SJCRH30 (cell line): ENCODE data around the gene CDH5. TPM values are rescaled to one million over a fixed set of nuclear protein-coding genes. Genes with fewer than 3 reads are reported as not detected.

Experiments used
- DNase-seq, 2 experiments: peaks; one replicate each; pipeline ENCODE4 v3.0.0-alpha.2; 2015 to 2020
- H3K27ac ChIP-seq: fragments of 250-450 bp; sonication (Bioruptor Pico); 2 replicates; pipeline ENCODE4 v1.5.1; 2020; ENCODE audit warnings: mild to moderate bottlenecking, moderate library complexity
- H3K27me3 ChIP-seq: fragments of 250-450 bp; sonication (Bioruptor Pico); 2 replicates; pipeline ENCODE4 v1.5.1; 2020; ENCODE audit warnings: mild to moderate bottlenecking, moderate library complexity
- H3K36me3 ChIP-seq: fragments of 250-450 bp; sonication (Bioruptor Pico); 2 replicates; pipeline ENCODE4 v1.5.1; 2020; ENCODE audit warnings: mild to moderate bottlenecking, moderate library complexity
- H3K4me1 ChIP-seq: fragments of 250-450 bp; sonication (Bioruptor Pico); 2 replicates; pipeline ENCODE4 v1.5.1; 2020; ENCODE audit warnings: mild to moderate bottlenecking, moderate library complexity
- H3K4me3 ChIP-seq: fragments of 250-450 bp; sonication (Bioruptor Pico); 2 replicates; pipeline ENCODE4 v1.5.1; 2020; ENCODE audit warnings: mild to moderate bottlenecking, moderate library complexity
- H3K9me3 ChIP-seq: fragments of 250-450 bp; sonication (Bioruptor Pico); replicated peaks from 2 replicates; pipeline ENCODE4 v1.5.1; 2020; ENCODE audit warnings: mild to moderate bottlenecking, moderate library complexity
- total RNA-seq: library from RNA; depleted of rRNA; stranded (reverse); fragments of >200 nt; shearing (Covaris generic); gene quantifications from 2 replicates; pipeline ENCODE4 v1.2.3, GENCODE V29; 2014

CDH5 gene
- total RNA-seq, 1 experiment from 2014 or later = 0.16 TPM

DNA sequence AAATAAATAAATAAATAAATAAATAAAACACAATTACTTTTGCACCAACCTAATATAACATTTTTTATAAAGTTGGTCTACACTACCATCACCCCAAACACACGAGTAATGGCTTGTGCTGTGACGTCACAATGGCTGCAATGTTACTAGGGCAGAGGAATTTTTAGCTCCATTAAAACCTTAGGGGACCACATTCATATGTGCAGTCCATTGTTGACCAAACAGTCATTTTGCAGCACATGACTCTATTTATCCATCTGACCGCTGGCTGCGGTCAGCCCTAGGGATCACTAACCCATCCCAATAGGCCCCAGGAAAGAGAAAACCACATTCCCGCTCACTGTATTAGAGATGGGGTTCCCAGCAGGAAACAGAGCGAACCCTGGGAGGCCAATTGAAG, 9.6 kb downstream of the CDH5 start:
- no peaks in the 10 kb centered on the region for H3K36me3 ChIP-seq
- no peaks in the 10 kb centered on the region for H3K9me3 ChIP-seq
- DNase-seq = peak in 1 of 2 experiments; percentile 43
- H3K4me1 ChIP-seq = peaks cover 3% of the 10 kb centered on the region; the same call in 1 of the 2 replicates
- no peak overlapping the region for H3K4me3 ChIP-seq
- H3K27me3 ChIP-seq = no peaks in the 10 kb centered on the region
- no peak overlapping the region for H3K27ac ChIP-seq

DNA sequence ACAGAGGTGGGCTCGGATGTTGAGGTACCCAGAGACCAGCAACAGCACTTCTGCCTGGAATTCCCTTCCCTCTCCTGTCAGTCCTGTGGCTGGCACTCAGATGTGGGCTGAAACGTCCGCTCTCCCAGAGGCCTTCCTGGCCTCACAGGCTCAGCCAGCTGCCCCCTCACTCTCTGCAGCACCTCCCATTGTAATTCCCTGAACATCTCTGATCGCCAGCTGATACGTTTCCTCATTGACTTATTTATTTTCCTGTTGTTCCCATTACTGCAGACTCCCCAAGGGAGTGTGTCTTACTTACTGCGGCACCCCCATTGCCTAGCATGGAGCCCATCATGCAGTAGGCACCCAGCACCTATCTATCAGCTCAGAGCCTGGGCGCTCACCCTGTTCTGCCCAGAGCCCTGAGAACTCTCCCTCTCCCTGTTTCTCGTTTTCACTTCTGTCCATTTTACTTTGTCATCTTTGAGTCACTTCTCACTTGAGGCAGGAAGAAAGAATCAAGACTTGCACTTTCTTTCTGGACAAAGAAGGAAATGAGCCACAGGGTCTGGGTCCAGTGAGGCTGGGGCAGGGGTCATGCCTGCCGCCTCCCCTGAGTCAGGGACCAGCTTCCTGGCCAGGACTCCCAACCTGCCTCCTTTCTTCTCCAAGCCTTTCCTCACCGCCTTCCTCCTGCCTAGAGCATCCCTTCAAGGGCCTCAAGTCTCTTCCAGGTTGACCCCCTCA, 10.2 kb downstream of the CDH5 start:
- DNase-seq = peak in 1 of 2 experiments; percentile 35
- no peak overlapping the region for H3K4me3 ChIP-seq
- no peaks in the 10 kb centered on the region for H3K36me3 ChIP-seq
- peaks cover 8% of the 10 kb centered on the region for H3K4me1 ChIP-seq
- H3K9me3 ChIP-seq = no peaks in the 10 kb centered on the region
- no peaks in the 10 kb centered on the region for H3K27me3 ChIP-seq
- H3K27ac ChIP-seq = no peak overlapping the region

DNA sequence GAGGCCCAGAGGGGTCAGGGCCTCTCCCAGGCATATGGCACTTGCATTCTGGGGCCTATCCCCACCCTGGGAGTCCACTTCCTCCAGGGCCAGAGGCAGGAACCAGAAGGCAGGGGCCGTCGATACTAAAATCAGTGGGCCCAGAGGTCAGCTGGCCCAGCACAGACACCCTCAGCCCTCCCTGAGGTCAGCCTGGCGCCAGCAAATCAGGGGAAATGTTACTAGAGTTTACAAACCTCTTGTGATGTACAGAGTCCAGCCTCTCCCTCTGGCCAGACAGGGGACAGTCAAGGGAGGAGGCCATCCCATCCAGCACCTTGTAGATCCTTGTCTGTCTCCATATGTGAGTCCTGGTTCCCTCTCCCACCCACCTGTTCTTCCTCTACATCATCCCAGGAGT, 10.8 kb downstream of the CDH5 start:
- Histone ChIP-seq H3K36me3 (no peaks in the 10 kb centered on the region), H3K27me3 (no peaks in the 10 kb centered on the region), H3K4me1 (peaks cover 14% of the 10 kb centered on the region), H3K4me3 (no peak overlapping the region), H3K27ac (no peak overlapping the region), H3K9me3 (no peaks in the 10 kb centered on the region)
- DNase-seq = no peak

DNA sequence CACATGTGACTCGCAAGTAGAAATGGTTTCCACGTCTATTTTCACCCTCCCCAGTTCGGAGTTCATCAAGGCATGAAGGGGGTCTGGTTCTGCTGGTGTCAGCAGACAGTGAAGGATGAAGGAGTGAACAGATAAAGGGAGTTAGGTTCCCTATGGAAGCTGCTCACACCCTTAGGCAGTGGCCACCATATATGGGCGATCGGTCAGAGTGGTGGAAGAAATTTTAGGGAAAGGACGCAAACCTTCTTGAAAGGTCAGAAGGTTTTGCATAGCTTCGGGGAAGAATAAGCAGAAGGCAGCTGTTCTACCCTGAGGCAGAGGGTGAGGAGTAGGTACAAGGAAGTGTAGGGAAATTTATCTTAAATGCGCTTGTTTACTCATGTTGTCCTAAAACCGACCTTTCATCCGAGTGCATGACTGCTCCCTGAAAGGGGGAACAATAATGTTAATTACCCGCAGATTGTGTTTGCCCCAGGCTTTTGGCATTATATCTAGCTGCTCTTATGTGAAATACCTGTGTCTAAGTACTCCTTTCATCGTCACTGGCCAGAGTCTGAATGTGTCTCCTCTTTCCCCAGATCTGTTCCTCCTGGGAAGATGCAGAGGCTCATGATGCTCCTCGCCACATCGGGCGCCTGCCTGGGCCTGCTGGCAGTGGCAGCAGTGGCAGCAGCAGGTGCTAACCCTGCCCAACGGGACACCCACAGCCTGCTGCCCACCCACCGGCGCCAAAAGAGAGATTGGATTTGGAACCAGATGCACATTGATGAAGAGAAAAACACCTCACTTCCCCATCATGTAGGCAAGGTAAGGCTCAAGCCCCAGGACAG, 12.5 kb downstream of the CDH5 start:
- no peaks in the 10 kb centered on the region for H3K9me3 ChIP-seq
- H3K27me3 ChIP-seq = no peaks in the 10 kb centered on the region
- DNase-seq = no peak
- H3K36me3 ChIP-seq = no peaks in the 10 kb centered on the region
- H3K4me1 ChIP-seq = peaks cover 28% of the 10 kb centered on the region
- no peak overlapping the region for H3K27ac ChIP-seq
- no peak overlapping the region for H3K4me3 ChIP-seq

DNA sequence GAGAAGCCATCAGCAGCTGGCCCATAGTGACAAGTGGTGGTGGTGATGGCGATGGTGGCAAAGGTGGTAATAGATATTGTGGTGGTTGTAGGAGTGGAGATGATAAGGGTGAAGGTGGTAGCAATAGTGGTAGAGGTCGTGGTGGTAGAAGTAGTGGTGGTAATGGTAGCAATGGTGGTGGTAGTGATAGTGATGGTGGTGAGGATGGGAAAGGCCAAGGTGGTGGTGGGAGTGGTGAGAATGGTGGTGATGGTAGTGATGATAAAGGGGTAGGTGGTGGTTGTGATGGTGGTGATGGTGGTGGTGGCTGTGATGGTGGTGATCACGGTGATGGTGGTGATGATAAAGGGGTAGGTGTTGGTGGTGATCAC, 13.1 kb downstream of the CDH5 start:
- no peak overlapping the region for H3K4me3 ChIP-seq
- no peaks in the 10 kb centered on the region for H3K9me3 ChIP-seq
- H3K36me3 ChIP-seq = no peaks in the 10 kb centered on the region
- no peak overlapping the region for H3K27ac ChIP-seq
- peaks cover 28% of the 10 kb centered on the region for H3K4me1 ChIP-seq
- H3K27me3 ChIP-seq = no peaks in the 10 kb centered on the region
- no peak for DNase-seq

DNA sequence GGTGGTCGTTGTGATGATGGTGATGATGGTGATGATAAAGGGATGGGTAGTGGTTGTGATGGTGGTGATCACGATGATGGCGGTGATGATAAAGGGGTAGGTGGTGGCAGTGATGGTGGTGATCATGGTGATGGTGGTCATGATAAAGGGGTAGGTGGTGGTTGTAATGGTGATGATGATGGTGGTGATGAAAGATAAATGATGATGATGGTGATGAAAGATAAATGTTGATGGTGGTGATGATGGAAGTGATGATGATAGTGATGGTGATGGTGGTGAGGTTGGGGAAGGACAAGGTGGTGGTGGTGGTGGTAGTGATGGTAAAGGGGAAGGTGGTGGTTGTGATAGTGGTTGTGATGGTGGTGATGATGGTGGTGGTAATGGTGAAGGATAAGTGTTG, 13.9 kb downstream of the CDH5 start:
- H3K4me3 ChIP-seq = no peak overlapping the region
- H3K9me3 ChIP-seq = no peaks in the 10 kb centered on the region; the same call in 1 of the 2 replicates
- DNase-seq = no peak
- no peaks in the 10 kb centered on the region for H3K36me3 ChIP-seq
- H3K27me3 ChIP-seq = no peaks in the 10 kb centered on the region
- H3K4me1 ChIP-seq = peaks cover 28% of the 10 kb centered on the region
- no peak overlapping the region for H3K27ac ChIP-seq

DNA sequence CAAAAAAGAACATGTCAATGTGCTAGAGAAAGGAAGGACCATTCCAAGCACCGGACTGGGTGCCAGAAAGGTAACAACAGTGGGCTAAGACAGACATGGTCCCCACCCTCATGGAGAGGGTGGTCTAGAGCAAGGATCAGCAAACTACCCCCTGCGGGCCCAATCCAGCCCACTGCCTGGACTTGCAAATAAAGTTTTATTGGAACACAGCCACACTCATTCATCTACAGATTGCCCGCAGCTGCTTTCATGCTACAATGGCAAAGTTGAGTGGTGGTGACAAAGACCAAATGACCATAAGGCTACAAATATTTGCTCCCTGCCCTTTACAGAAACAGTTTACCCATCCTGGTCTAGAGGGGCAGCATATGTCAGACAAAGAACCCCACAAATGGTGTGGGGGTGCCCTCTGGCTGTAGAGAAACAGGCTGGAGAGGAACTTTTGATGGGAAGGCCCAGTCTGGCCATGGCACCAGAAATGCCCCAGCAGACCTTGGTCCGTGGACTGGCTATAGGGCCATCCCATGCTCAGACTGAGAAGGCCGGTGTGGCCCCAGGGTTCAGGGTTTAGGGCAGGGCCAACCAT, 15.2 kb downstream of the CDH5 start:
- Histone ChIP-seq H3K4me1 (peaks cover 28% of the 10 kb centered on the region), H3K9me3 (no peaks in the 10 kb centered on the region; the same call in 1 of the 2 replicates), H3K27ac (peak overlapping the region; percentile 80), H3K36me3 (no peaks in the 10 kb centered on the region), H3K4me3 (no peak overlapping the region), H3K27me3 (no peaks in the 10 kb centered on the region)
- DNase-seq = no peak

DNA sequence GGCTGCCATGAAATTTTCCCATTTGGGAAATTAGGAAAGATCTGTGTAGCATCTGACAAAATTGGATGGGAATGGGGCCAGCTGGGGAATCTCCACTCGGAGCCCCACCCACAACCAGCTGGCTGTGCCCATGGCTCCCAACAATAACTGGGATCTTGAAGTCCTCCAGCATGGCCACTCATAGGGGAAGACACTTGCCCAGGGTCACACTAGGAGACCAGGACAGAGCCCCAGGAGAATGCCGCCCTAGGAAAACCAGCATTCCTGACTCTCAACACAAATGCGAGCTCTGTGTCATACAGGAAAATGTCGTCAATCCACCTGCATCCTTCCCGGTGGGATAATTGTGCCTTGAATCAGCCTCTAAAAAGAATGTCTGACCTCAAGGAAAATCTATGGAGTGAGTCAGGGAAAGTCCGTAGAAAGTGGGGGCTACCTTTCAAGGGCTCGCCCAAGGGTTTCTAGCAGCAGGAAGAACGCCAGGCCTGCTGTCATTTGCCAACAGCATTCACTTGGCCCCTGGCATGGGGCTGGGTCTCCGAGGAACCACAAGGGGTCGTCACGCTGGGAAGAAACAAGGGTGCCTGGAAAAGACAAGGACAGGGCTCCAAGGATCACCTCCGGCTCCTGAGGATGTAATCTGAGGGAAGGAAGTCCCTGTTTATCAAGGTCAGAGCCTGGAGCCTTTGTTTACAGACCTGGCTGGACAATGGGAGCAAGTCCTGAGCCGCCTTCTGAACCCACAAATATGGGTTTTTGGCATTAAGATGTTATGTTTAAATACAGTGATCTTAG, 15.9 kb downstream of the CDH5 start:
- no peaks in the 10 kb centered on the region for H3K27me3 ChIP-seq
- DNase-seq = peak; percentile 46 to 47
- peak overlapping the region; percentile 80 for H3K27ac ChIP-seq
- H3K4me1 ChIP-seq = peaks cover 28% of the 10 kb centered on the region
- no peaks in the 10 kb centered on the region; the same call in 1 of the 2 replicates for H3K9me3 ChIP-seq
- peak overlapping the region; percentile 2; the same call in 1 of the 2 replicates for H3K4me3 ChIP-seq
- H3K36me3 ChIP-seq = no peaks in the 10 kb centered on the region

DNA sequence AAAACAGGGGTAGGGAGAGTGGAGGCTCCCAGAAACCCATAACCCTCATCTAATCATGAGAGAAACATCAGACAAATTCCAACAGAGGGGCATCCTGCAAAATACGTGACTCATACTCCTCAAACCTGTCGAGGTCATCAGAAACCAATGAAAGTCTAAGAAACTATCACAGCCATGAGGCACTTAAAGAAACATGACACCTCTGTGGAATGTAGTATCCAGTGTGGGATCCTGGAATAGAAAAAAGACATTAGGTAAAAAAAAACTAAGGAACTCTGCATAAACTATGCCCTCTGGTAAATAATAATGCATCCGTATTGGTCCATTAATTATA, 16.4 kb downstream of the CDH5 start:
- peak; percentile 53 to 79 for DNase-seq
- peaks cover 28% of the 10 kb centered on the region for H3K4me1 ChIP-seq
- H3K9me3 ChIP-seq = no peaks in the 10 kb centered on the region; the same call in 1 of the 2 replicates
- no peaks in the 10 kb centered on the region for H3K27me3 ChIP-seq
- peak overlapping the region; percentile 80 for H3K27ac ChIP-seq
- H3K4me3 ChIP-seq = 0 out of 2 replicates have a peak overlapping the region, but pooled peaks have one; percentile 2
- no peaks in the 10 kb centered on the region for H3K36me3 ChIP-seq

DNA sequence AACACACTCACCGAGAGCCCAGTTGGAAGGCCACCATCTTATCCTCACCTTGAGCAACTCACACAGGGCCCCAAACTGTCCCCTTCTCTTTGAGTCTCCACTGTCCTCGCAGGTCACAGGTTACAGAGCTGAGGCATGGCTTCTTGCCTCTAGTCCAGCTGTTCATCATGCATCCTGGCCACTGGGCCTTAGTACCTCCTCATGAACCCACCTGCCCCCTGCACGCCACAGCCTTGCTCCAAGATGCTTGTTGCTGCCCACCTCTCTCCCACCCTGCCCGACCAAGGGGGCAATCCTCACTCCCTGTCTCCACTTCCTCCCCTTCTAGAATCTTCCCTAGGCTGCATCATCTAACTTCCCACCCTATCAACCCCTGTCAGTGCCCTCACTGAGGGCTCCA, 17.1 kb downstream of the CDH5 start:
- no peaks in the 10 kb centered on the region; the same call in 1 of the 2 replicates for H3K9me3 ChIP-seq
- peak overlapping the region; percentile 80 for H3K27ac ChIP-seq
- no peak for DNase-seq
- H3K36me3 ChIP-seq = no peaks in the 10 kb centered on the region
- no peak overlapping the region for H3K4me3 ChIP-seq
- H3K4me1 ChIP-seq = peaks cover 28% of the 10 kb centered on the region
- no peaks in the 10 kb centered on the region for H3K27me3 ChIP-seq

DNA sequence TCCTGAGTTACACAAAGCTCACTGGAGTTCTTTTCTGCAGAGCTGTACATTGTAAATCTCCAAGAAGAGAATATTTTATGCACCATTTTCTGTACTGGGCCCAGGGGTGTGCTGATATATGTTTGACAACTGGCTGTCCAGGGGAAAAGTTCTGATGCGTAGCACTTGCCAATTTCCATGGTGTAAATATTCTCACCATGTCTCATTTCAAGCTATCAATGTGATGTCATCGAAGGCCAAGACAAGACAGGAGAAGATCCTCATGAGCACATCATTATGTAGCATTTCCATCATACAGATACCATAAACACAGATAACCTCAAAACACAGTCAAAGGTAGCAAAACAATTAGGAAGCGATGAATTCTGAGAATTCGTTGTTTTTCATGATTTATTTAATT, 18.9 kb downstream of the CDH5 start:
- Histone ChIP-seq H3K27me3 (no peaks in the 10 kb centered on the region), H3K4me3 (no peak overlapping the region), H3K4me1 (peaks cover 25% of the 10 kb centered on the region), H3K36me3 (no peaks in the 10 kb centered on the region), H3K9me3 (no peaks in the 10 kb centered on the region; the same call in 1 of the 2 replicates), H3K27ac (no peak overlapping the region)
- DNase-seq = no peak

DNA sequence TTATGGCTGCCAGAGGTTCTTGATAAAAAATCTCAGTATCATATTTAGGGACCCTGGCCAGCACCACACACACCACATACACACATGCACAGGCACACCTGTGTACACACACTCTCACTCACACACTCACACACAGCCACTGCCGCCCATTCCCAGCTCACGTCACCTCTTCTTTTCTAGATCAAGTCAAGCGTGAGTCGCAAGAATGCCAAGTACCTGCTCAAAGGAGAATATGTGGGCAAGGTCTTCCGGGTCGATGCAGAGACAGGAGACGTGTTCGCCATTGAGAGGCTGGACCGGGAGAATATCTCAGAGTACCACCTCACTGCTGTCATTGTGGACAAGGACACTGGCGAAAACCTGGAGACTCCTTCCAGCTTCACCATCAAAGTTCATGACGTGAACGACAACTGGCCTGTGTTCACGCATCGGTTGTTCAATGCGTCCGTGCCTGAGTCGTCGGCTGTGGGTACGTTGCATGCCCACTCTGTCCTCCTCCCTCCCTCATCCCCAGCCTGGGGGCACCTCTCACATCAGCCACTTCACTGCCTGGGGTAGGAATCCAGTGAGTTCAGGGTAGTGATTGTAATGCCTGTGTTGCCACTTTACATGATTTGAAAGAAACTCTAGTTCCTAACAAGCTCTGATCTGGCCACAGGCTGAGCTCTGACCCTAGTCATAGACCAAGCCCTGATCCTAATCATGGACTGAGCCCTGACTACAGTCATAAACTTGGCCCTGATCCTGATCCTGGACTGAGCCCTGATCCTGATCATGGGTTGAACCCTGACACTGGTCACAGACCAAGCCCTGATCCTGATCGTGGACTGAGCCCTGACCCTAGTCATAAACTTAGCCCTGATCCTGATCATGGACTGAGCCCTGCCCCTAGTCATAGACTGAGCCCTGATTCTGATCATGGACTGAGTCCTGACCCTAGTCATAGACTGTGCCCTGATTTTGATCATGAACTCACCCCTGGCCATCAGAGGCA, 20.4 kb downstream of the CDH5 start:
- Histone ChIP-seq H3K27me3 (no peaks in the 10 kb centered on the region), H3K9me3 (no peaks in the 10 kb centered on the region; the same call in 1 of the 2 replicates), H3K4me3 (no peak overlapping the region), H3K36me3 (no peaks in the 10 kb centered on the region), H3K4me1 (peaks cover 18% of the 10 kb centered on the region), H3K27ac (no peak overlapping the region)
- peak in 1 of 2 experiments; percentile 1 for DNase-seq

DNA sequence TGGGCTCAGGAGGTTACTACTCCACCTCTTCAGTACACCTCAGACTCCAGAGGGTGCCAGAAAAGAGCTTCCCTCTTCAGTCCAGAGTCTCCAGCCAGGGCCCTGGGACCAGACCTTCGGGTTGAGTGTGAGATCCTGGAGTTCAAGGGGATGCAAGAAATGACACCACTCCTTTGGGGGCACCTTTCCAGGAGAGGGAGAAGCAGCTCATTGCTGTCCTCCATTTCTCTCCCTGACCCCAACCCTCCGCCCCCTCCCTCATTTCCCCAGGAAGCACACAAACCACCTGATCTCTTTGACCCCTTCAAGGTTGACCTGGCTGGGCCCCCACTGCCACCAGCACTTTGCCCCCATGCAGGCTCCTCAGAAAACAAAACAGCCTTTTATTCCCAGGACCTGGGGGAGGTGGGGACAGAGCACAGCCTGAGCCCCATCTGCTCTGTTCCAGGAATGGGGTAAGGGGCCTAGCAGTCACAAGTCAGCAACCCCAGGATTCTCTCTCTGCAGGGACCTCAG, 21.4 kb downstream of the CDH5 start:
- no peak for DNase-seq
- Histone ChIP-seq H3K36me3 (no peaks in the 10 kb centered on the region), H3K4me1 (peaks cover 9% of the 10 kb centered on the region), H3K9me3 (no peaks in the 10 kb centered on the region; the same call in 1 of the 2 replicates), H3K4me3 (no peak overlapping the region), H3K27ac (no peak overlapping the region), H3K27me3 (no peaks in the 10 kb centered on the region)
